HEK293 (cell line): ENCODE results near the gene TBRG1.
A peak's percentile ranks its signal among the peaks of the same experiment; 100 is the strongest.

Experiments used
- CTCF ChIA-PET: fragments of 350-600 bp; formaldehyde crosslinking; extraction: SDS; loops from one replicate; lab custom pipeline; 2021; ENCODE audit warnings: antibody characterized with exemption; lab: Yijun Ruan, JAX
- POLR2A ChIA-PET: fragments of 300-600 bp; formaldehyde crosslinking; extraction: SDS; loops from one replicate; lab custom pipeline; 2020; ENCODE audit warnings: antibody characterized with exemption, inconsistent platforms; lab: Yijun Ruan, JAX
- H3K27ac ChIP-seq: fragments of 200-500 bp; sonication (Bioruptor generic); 2 replicates; pipeline ENCODE4 v1.5.1; 2014; ENCODE audit warnings: low read depth, low read length, control low read depth, inconsistent platforms; ENCODE audit errors: extremely low read depth
- H3K36me3 ChIP-seq, 2 experiments: fragments of 200-500 bp in 1 of 2; sonication (Bioruptor generic) in 1 of 2; 1 replicate in 1 of 2; 2 replicates in 1 of 2; pipeline ENCODE4 v1.5.1; 2014 to 2017; ENCODE audit warnings: inconsistent platforms in 2 of 2, low read length in 2 of 2; ENCODE audit not compliant: control insufficient read depth in 2 of 2, insufficient read depth in 1 of 2
- H3K4me1 ChIP-seq: fragments of 200-500 bp; sonication (Bioruptor generic); 2 replicates; pipeline ENCODE4 v1.5.1; 2014; ENCODE audit warnings: mild to moderate bottlenecking, low read length, inconsistent platforms; ENCODE audit not compliant: control insufficient read depth, insufficient read depth
- H3K4me3 ChIP-seq: 2 replicates; pipeline ENCODE4 v1.5.1; 2011; ENCODE audit warnings: low read depth, mild to moderate bottlenecking, control low read depth, low read length, moderate library complexity
- H3K9me3 ChIP-seq: fragments of 200-500 bp; sonication (Bioruptor generic); 2 replicates; pipeline ENCODE4 v1.5.1; 2014; ENCODE audit warnings: low read depth, low read length, inconsistent platforms; ENCODE audit not compliant: control insufficient read depth, insufficient read depth
- KLF1 ChIP-seq: fragments of 450-650 bp; formaldehyde crosslinking; IDR thresholded peaks from 2 replicates; pipeline ENCODE4 v1.5.1; 2016; ENCODE audit warnings: missing biosample characterization, missing genetic modification characterization
- KLF10 ChIP-seq: fragments of 450-650 bp; IDR thresholded peaks from 2 replicates; pipeline ENCODE4 v1.5.1; 2018; ENCODE audit warnings: missing biosample characterization, mild to moderate bottlenecking, missing genetic modification characterization
- MYNN ChIP-seq: fragments of 450-650 bp; formaldehyde crosslinking; IDR thresholded peaks from 2 replicates; pipeline ENCODE4 v1.5.1; 2016; ENCODE audit warnings: missing biosample characterization, missing genetic modification characterization, borderline replicate concordance
- YY2 ChIP-seq: fragments of 450-650 bp; formaldehyde crosslinking; IDR thresholded peaks from 2 replicates; pipeline ENCODE4 v1.5.1; 2016; ENCODE audit warnings: missing biosample characterization, missing genetic modification characterization
- ZBTB1 ChIP-seq: fragments of 450-650 bp; formaldehyde crosslinking; IDR thresholded peaks from 2 replicates; pipeline ENCODE4 v1.5.1; 2016; ENCODE audit warnings: missing biosample characterization, missing genetic modification characterization
- ZBTB21 ChIP-seq: fragments of 450-650 bp; formaldehyde crosslinking; IDR thresholded peaks from 2 replicates; pipeline ENCODE4 v1.5.1; 2017; ENCODE audit warnings: missing biosample characterization, missing genetic modification characterization
- ZNF10 ChIP-seq: fragments of 450-650 bp; formaldehyde crosslinking; IDR thresholded peaks from 2 replicates; pipeline ENCODE4 v1.5.1; 2017; ENCODE audit warnings: missing biosample characterization, missing genetic modification characterization
- ZNF138 ChIP-seq: fragments of 450-650 bp; formaldehyde crosslinking; IDR thresholded peaks from 2 replicates; pipeline ENCODE4 v1.5.1; 2016; ENCODE audit warnings: missing biosample characterization, missing genetic modification characterization, borderline replicate concordance
- ZNF16 ChIP-seq: fragments of 450-650 bp; formaldehyde crosslinking; IDR thresholded peaks from 2 replicates; pipeline ENCODE4 v1.5.1; 2016; ENCODE audit warnings: low read depth, missing biosample characterization, missing genetic modification characterization
- ZNF174 ChIP-seq: fragments of 450-650 bp; formaldehyde crosslinking; IDR thresholded peaks from 2 replicates; pipeline ENCODE4 v1.5.0; 2017; ENCODE audit warnings: missing biosample characterization, mild to moderate bottlenecking, missing genetic modification characterization
- ZNF366 ChIP-seq: fragments of 450-650 bp; formaldehyde crosslinking; conservative IDR thresholded peaks from 2 replicates; pipeline ENCODE4 v1.5.1; 2016; ENCODE audit warnings: missing biosample characterization, missing genetic modification characterization
- ZNF37A ChIP-seq: fragments of 450-650 bp; IDR thresholded peaks from 2 replicates; pipeline ENCODE4 v1.5.1; 2018; ENCODE audit warnings: missing biosample characterization, missing genetic modification characterization
- ZNF510 ChIP-seq: fragments of 450-650 bp; formaldehyde crosslinking; IDR thresholded peaks from 2 replicates; pipeline ENCODE4 v1.5.1; 2018; ENCODE audit warnings: mild to moderate bottlenecking, missing genetic modification characterization, missing biosample characterization; ENCODE audit not compliant: insufficient replicate concordance
- ZNF529 ChIP-seq: fragments of 450-650 bp; formaldehyde crosslinking; IDR thresholded peaks from 2 replicates; pipeline ENCODE4 v1.5.1; 2017; ENCODE audit warnings: missing genetic modification characterization, missing biosample characterization; ENCODE audit not compliant: insufficient replicate concordance
- ZNF549 ChIP-seq: fragments of 450-650 bp; IDR thresholded peaks from 2 replicates; pipeline ENCODE4 v1.5.1; 2018; ENCODE audit warnings: missing biosample characterization, missing genetic modification characterization, mild to moderate bottlenecking, inconsistent platforms, moderate library complexity
- ZNF558 ChIP-seq: fragments of 450-650 bp; formaldehyde crosslinking; IDR thresholded peaks from 2 replicates; pipeline ENCODE4 v1.5.1; 2016; ENCODE audit warnings: missing biosample characterization, missing genetic modification characterization
- ZNF571 ChIP-seq: fragments of 450-650 bp; formaldehyde crosslinking; IDR thresholded peaks from 2 replicates; pipeline ENCODE4 v1.5.0; 2017; ENCODE audit warnings: missing biosample characterization, missing genetic modification characterization
- ZNF624 ChIP-seq: fragments of 450-650 bp; formaldehyde crosslinking; IDR thresholded peaks from 2 replicates; pipeline ENCODE4 v1.5.1; 2017; ENCODE audit warnings: missing biosample characterization, missing genetic modification characterization
- ZNF837 ChIP-seq: fragments of 450-650 bp; formaldehyde crosslinking; IDR thresholded peaks from 2 replicates; pipeline ENCODE4 v1.5.1; 2016; ENCODE audit warnings: missing biosample characterization, missing genetic modification characterization
- TF ChIP-seq, protein P1 (sequence below): fragments of 450-650 bp; formaldehyde crosslinking; IDR thresholded peaks from 2 replicates; pipeline ENCODE4 v1.5.1; 2017; ENCODE audit warnings: missing biosample characterization, missing genetic modification characterization
- TF ChIP-seq, protein P2 (sequence below): fragments of 450-650 bp; formaldehyde crosslinking; IDR thresholded peaks from 2 replicates; pipeline ENCODE4 v1.5.1; 2016; ENCODE audit warnings: missing biosample characterization, missing genetic modification characterization
- TF ChIP-seq, protein P3 (sequence below): fragments of 450-650 bp; formaldehyde crosslinking; IDR thresholded peaks from 2 replicates; pipeline ENCODE4 v1.5.1; 2017; ENCODE audit warnings: missing biosample characterization, missing genetic modification characterization
- TF ChIP-seq, protein P4 (sequence below): fragments of 450-650 bp; formaldehyde crosslinking; IDR thresholded peaks from 2 replicates; pipeline ENCODE4 v1.5.1; 2016; ENCODE audit warnings: missing biosample characterization, missing genetic modification characterization

TBRG1 gene

DNA sequence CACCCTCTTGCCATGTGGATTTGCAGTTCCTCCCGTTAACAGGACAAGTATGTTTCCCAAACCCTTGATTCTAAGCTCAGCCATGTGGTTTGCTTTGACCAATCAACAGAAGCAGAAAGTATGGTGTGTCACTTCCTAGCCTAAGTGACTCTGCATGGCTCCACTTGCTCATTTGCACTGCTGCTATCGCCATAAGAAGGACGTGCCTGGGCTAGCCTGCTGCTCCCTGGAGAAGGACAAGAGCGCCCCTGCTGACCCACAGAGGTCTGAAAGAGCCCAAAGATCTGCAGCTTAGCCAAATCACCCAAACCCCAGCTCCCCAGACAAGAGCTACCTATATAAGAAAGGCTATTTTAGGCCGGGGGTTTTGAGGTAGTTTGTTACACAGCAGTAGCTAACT lies 18.0 kb downstream of the TBRG1 start:
- H3K4me1 ChIP-seq = no peaks in the 10 kb centered on the region
- ChIA-PET POLR2A (interaction anchor here (1.8 kb wide), 1 partner anchor 18 kb away, joined by 6 read pairs; the partner anchor contains the start of gene TBRG1), CTCF (interaction anchor here (0.5 to 1.5 kb wide), 2 partner anchors 197 to 268 kb away, joined by 3 read pairs; no protein-coding TSS in a partner anchor)
- no peak for TF ChIP-seq ZNF366 (tag by site-specific recombination)
- no peak for TF ChIP-seq ZNF624
- no peak for TF ChIP-seq ZNF174 (tag by site-specific recombination)
- TF ChIP-seq, protein P1, sequence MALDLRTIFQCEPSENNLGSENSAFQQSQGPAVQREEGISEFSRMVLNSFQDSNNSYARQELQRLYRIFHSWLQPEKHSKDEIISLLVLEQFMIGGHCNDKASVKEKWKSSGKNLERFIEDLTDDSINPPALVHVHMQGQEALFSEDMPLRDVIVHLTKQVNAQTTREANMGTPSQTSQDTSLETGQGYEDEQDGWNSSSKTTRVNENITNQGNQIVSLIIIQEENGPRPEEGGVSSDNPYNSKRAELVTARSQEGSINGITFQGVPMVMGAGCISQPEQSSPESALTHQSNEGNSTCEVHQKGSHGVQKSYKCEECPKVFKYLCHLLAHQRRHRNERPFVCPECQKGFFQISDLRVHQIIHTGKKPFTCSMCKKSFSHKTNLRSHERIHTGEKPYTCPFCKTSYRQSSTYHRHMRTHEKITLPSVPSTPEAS (tag by site-specific recombination) = no peak
- TF ChIP-seq ZNF549 (tag by site-specific recombination) = no peak
- TF ChIP-seq ZNF138 (tag by site-specific recombination) = no peak
- TF ChIP-seq ZNF510 (tag by site-specific recombination) = no peak
- no peak for TF ChIP-seq ZNF37A
- TF ChIP-seq, protein P2, sequence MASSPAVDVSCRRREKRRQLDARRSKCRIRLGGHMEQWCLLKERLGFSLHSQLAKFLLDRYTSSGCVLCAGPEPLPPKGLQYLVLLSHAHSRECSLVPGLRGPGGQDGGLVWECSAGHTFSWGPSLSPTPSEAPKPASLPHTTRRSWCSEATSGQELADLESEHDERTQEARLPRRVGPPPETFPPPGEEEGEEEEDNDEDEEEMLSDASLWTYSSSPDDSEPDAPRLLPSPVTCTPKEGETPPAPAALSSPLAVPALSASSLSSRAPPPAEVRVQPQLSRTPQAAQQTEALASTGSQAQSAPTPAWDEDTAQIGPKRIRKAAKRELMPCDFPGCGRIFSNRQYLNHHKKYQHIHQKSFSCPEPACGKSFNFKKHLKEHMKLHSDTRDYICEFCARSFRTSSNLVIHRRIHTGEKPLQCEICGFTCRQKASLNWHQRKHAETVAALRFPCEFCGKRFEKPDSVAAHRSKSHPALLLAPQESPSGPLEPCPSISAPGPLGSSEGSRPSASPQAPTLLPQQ = no peak
- no peak for TF ChIP-seq ZNF837 (tag by site-specific recombination)
- TF ChIP-seq KLF1 (tag by site-specific recombination) = no peak
- no peak for TF ChIP-seq ZBTB1
- TF ChIP-seq ZNF10 (tag by site-specific recombination) = no peak
- peaks cover 0 to 44% of the 10 kb centered on the region in 2 experiments; a peak in 1 of 3 replicates for H3K36me3 ChIP-seq
- no peak overlapping the region for H3K4me3 ChIP-seq
- no peak overlapping the region for H3K27ac ChIP-seq
- no peaks in the 10 kb centered on the region for H3K9me3 ChIP-seq

DNA sequence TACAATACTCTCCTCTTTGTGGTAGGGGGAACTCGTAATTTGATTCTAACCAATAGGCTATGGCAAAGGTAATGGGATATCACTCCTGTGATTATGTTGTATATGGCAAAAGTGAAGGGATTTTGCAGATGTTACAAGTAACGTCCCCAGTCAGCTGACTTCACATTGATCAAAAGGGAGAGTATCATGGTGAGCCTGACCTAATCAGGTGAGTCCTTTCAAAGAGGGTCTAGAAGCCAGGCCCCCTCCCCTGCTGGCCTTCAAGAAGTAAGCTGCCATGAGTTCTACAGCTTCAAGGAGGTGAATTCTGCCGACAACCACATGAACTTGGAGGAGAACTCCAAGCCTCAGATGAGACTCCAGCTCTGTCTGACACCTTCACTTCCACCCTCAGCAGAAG lies 20.0 kb downstream of the TBRG1 start:
- Histone ChIP-seq H3K9me3 (no peaks in the 10 kb centered on the region), H3K36me3 (peaks cover 0 to 24% of the 10 kb centered on the region in 2 experiments; a peak in 1 of 3 replicates), H3K4me1 (no peaks in the 10 kb centered on the region), H3K4me3 (no peak overlapping the region), H3K27ac (no peak overlapping the region)
- ChIA-PET CTCF (interaction anchor here (0.7 to 4.8 kb wide), 10 partner anchors 9 to 240 kb away, joined by 4 to 53 read pairs (median 7); partner anchors contain the start of genes SIAE and SPA17), POLR2A (no interaction called here)
- TF ChIP-seq ZBTB21 (tag by site-specific recombination) (no peak), ZNF10 (tag by site-specific recombination) (peak; percentile 94)

DNA sequence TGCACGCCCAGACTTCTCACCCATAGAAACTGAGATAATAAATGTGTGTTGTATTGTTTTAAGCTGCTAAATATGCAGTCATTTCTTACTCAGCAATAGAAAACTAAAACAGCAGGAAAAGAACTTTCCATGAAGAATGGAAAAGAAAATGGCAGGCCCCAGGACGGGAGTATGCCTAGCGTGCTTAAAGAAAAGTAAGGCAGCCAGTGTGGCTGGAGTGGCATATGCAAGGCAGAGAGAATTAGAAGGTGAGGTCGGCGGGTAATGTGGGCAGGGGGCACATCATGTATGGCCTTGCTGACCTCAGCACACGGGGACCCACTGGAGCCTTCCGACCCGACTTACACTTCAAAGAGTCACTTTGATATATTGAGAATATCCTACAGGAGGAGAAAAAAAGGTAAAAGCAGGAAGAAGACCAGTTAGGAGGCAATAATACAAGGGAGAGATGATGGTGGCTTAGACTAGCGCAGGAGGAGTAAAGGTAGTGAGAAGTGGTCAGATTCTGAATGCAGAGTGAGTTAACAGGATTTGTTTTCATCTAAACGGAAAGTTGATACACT lies 20.5 kb downstream of the TBRG1 start:
- Histone ChIP-seq H3K4me1 (no peaks in the 10 kb centered on the region), H3K27ac (no peak overlapping the region), H3K4me3 (no peak overlapping the region), H3K36me3 (peaks cover 0 to 19% of the 10 kb centered on the region in 2 experiments; a peak in 1 of 3 replicates), H3K9me3 (no peaks in the 10 kb centered on the region)
- CTCF ChIA-PET = interaction anchor here (0.7 to 4.8 kb wide), 20 partner anchors 10 to 330 kb away, joined by 3 to 53 read pairs (median 6); partner anchors contain the start of genes SIAE and SPA17
- POLR2A ChIA-PET = no interaction called here
- TF ChIP-seq KLF10 (tag by site-specific recombination) (no peak), ZNF16 (no peak), ZNF558 (tag by site-specific recombination) (no peak), MYNN (tag by site-specific recombination) (no peak), YY2 (tag by site-specific recombination) (no peak), ZNF571 (tag by site-specific recombination) (no peak), ZNF529 (no peak)
- TF ChIP-seq, protein P3, sequence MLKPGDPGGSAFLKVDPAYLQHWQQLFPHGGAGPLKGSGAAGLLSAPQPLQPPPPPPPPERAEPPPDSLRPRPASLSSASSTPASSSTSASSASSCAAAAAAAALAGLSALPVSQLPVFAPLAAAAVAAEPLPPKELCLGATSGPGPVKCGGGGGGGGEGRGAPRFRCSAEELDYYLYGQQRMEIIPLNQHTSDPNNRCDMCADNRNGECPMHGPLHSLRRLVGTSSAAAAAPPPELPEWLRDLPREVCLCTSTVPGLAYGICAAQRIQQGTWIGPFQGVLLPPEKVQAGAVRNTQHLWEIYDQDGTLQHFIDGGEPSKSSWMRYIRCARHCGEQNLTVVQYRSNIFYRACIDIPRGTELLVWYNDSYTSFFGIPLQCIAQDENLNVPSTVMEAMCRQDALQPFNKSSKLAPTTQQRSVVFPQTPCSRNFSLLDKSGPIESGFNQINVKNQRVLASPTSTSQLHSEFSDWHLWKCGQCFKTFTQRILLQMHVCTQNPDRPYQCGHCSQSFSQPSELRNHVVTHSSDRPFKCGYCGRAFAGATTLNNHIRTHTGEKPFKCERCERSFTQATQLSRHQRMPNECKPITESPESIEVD (tag by site-specific recombination) = no peak
- TF ChIP-seq, protein P4, sequence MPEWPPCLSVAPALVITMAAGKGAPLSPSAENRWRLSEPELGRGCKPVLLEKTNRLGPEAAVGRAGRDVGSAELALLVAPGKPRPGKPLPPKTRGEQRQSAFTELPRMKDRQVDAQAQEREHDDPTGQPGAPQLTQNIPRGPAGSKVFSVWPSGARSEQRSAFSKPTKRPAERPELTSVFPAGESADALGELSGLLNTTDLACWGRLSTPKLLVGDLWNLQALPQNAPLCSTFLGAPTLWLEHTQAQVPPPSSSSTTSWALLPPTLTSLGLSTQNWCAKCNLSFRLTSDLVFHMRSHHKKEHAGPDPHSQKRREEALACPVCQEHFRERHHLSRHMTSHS (tag by site-specific recombination) = no peak
